Measurements from ENCODE around the gene ABI1. TPM values are rescaled to one million over a fixed set of nuclear protein-coding genes. Genes with fewer than 3 reads are reported as not detected.

The ABI1 gene
- total and polyA plus RNA-seq, 9 of the 15 experiments (the other 6 are each of a cell fraction or from before 2014, with no cell fraction given): 22.1 to 52.3 (median 39.0) TPM

- no peaks in the 10 kb centered on the region for H3K27me3 ChIP-seq (ENCODE audit: control insufficient read depth in 2 of 2, insufficient read depth in 2 of 2, low read length in 2 of 2)
- ChIA-PET POLR2A (no interaction called here), CTCF (ENCODE audit: low intra/inter-chr PET ratio) (no interaction called here)
- 100% methylated on average over 2 of the region's 2 CpGs for WGBS (ENCODE audit: insufficient coverage, low coverage, missing lambda C conversion rate)
- H3K9ac ChIP-seq (ENCODE audit: insufficient read depth in 1 of 2, low read depth in 2 of 2, low read length in 2 of 2): no peak overlapping the region
- intact Hi-C loops (cut with micrococcal nuclease) (no loop called here), in situ Hi-C loops (cut with MboI) (no loop called here)
- H3K36me3 ChIP-seq (ENCODE audit: control insufficient read depth, insufficient read depth, low read length): no peaks in the 10 kb centered on the region
- H3K4me3 ChIP-seq: no peak overlapping the region
- H2AFZ ChIP-seq (ENCODE audit: low read depth, low read length): no peak overlapping the region
- no peak overlapping the region for H3K27ac ChIP-seq (ENCODE audit: extremely low read depth, low read depth, low read length)
- no peaks in the 10 kb centered on the region; the same call in 1 of the 2 replicates for H4K20me1 ChIP-seq (replicated peaks; ENCODE audit: control insufficient read depth, insufficient read depth, low read length)
- FAIRE-seq: no peak
- peaks cover 52% of the 10 kb centered on the region for H3K79me2 ChIP-seq (ENCODE audit: control insufficient read depth, insufficient read depth, low read length)
- no peak for DNase-seq (ENCODE audit: extremely low read depth in 1 of 4, low spot score in 3 of 4)
- ATAC-seq: no peak
- no peaks in the 10 kb centered on the region for H3K9me1 ChIP-seq (ENCODE audit: control insufficient read depth, insufficient read depth, low read length)
- H3K4me1 ChIP-seq (replicated peaks in 1 of 2; ENCODE audit: control insufficient read depth in 2 of 2, insufficient read depth in 2 of 2, low read length in 2 of 2): no peaks in the 10 kb centered on the region
- H3K9me3 ChIP-seq (replicated peaks; ENCODE audit: control insufficient read depth, insufficient read depth, low read depth, low read length): no peaks in the 10 kb centered on the region
- no peak overlapping the region for H3K4me2 ChIP-seq (ENCODE audit: insufficient read depth, low read length)
- TF ChIP-seq ZSCAN32 (CRISPR knock-in tag; IDR thresholded peaks at IDR 0.05): no peak
- TF ChIP-seq ZNF121 (CRISPR knock-in tag; conservative IDR thresholded peaks at IDR 0.05): peak; percentile 48
- peak; percentile 11 for TF ChIP-seq RBM25 (IDR thresholded peaks at IDR 0.05; ENCODE audit: low read depth, low read length, severe bottlenecking)
- no peak for TF ChIP-seq STAG1 (CRISPR knock-in tag; IDR thresholded peaks at IDR 0.05; ENCODE audit: borderline replicate concordance)
- BruUV-seq (replicated peaks): no TSS peak
Observed at GRCh38 chr10:26815500-26815899, 45.3 kb downstream of the ABI1 start.

- H3K79me2 ChIP-seq (ENCODE audit: control insufficient read depth, insufficient read depth, low read length): peaks cover 59% of the 10 kb centered on the region
- DNase-seq (ENCODE audit: extremely low read depth in 1 of 4, low spot score in 3 of 4): peak in 3 of 4 experiments; percentile 25 to 58 (median 30)
- no peaks in the 10 kb centered on the region for H3K36me3 ChIP-seq (ENCODE audit: control insufficient read depth, insufficient read depth, low read length)
- intact Hi-C loops (cut with micrococcal nuclease): no loop called here
- in situ Hi-C loops (cut with MboI): no loop called here
- 18% methylated on average over 7 of the region's 7 CpGs for WGBS (ENCODE audit: insufficient coverage, low coverage, missing lambda C conversion rate)
- no peaks in the 10 kb centered on the region for H3K9me1 ChIP-seq (ENCODE audit: control insufficient read depth, insufficient read depth, low read length)
- H3K4me3 ChIP-seq: no peak overlapping the region
- peaks cover 8% of the 10 kb centered on the region; the same call in 1 of the 2 replicates for H4K20me1 ChIP-seq (replicated peaks; ENCODE audit: control insufficient read depth, insufficient read depth, low read length)
- H2AFZ ChIP-seq (ENCODE audit: low read depth, low read length): 0 out of 2 replicates have a peak overlapping the region, but pooled peaks have one; percentile 0
- no peaks in the 10 kb centered on the region for H3K9me3 ChIP-seq (replicated peaks; ENCODE audit: control insufficient read depth, insufficient read depth, low read depth, low read length)
- H3K4me2 ChIP-seq (ENCODE audit: insufficient read depth, low read length): 0 out of 2 replicates have a peak overlapping the region, but pooled peaks have one; percentile 28
- CTCF ChIA-PET (ENCODE audit: low intra/inter-chr PET ratio): no interaction called here
- no peaks in the 10 kb centered on the region for H3K27me3 ChIP-seq (ENCODE audit: control insufficient read depth in 2 of 2, insufficient read depth in 2 of 2, low read length in 2 of 2)
- FAIRE-seq: peak; percentile 83
- POLR2A ChIA-PET: interaction anchor here (0.5 to 1.3 kb wide), 3 partner anchors 12 to 35 kb away, joined by 3 read pairs; no protein-coding TSS in a partner anchor
- no TSS peak for BruUV-seq (replicated peaks)
- H3K4me1 ChIP-seq (replicated peaks in 1 of 2; ENCODE audit: control insufficient read depth in 2 of 2, insufficient read depth in 2 of 2, low read length in 2 of 2): 0 out of 5 replicates have a peak, but pooled peaks cover 0 to 3% of the 10 kb centered on the region in 2 experiments
- ATAC-seq: peak; percentile 87
- H3K27ac ChIP-seq (ENCODE audit: extremely low read depth, low read depth, low read length): peak overlapping the region; percentile 50; the same call in 2 of the 3 replicates
- H3K9ac ChIP-seq (ENCODE audit: insufficient read depth in 1 of 2, low read depth in 2 of 2, low read length in 2 of 2): no peak overlapping the region
- TF ChIP-seq ATF2 (CRISPR knock-in tag; IDR thresholded peaks at IDR 0.05) (no peak), MYC (IDR thresholded peaks at IDR 0.05; ENCODE audit: low read depth, low read length) (peak; percentile 92), MYC (CRISPR knock-in tag; IDR thresholded peaks at IDR 0.05; ENCODE audit: borderline replicate concordance, low read depth) (no peak), SOX6 (IDR thresholded peaks at IDR 0.05) (peak; percentile 68), RBM17 (IDR thresholded peaks at IDR 0.05; ENCODE audit: borderline replicate concordance, low read depth, low read length) (no peak), CEBPB (tag; IDR thresholded peaks at IDR 0.05) (peak; percentile 29; the same call in 1 of the 2 replicates), POLR2G (IDR thresholded peaks at IDR 0.05; ENCODE audit: low read depth, low read length) (no peak), XRCC3 (IDR thresholded peaks at IDR 0.05) (no peak), CXXC5 (CRISPR knock-in tag; IDR thresholded peaks at IDR 0.05) (0 out of 2 replicates have a peak, but pooled peaks have one; percentile 19), PKNOX1 (IDR thresholded peaks at IDR 0.05) (peak; percentile 39; the same call in 1 of the 2 replicates)
Observed at GRCh38 chr10:26810435-26811026, 50.2 kb downstream of the ABI1 start.
